ENCODE measurements around the gene BCL2L1.

BCL2L1 gene

DNA sequence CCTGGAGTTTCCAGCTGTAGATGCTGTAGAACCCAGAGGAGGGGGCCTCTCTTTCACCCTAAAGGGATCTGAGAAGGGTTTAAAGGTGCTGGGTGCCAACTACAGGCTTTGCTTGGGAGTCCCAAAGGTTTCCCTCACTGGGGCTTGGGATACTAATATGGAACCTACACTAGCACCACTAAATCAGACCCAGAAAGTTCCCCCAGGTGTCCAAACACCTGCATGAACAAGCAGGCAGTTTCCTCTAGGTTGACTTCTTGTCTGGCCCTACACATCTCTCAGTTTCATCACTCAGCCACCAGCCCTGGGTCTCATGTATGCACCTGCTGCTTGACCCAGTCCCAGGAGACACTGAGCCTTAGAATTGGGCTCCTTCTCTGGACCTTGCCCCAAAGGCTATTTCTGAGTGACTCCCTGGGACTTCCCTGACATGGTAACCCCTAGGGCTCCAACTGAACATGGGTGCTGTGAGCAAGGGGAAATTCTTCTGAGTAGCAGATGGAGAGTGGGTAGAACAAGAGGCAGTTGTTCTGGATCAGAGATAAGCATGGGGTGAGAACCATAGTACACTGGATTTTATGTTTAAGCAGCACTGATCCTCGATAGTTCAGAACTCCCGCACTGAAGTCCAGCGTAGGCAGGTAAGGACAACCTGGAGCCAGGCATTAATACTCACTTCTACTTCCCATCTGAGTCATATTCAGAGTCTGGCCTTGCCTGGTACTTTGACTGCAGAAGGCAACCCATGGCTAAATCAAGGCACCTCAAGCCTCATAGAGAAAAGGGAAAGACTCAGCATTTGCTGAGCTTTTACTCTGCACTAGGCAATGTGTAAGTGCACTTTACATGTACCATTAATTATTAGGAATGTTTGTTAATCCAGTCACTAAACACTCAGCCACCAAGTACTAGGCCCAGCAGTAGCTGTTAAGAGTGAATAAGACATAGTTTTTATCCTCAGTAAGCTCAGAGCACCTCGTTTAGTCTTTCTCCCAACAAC lies 16.8 kb downstream of the BCL2L1 start:
- ATAC-seq = no peak

DNA sequence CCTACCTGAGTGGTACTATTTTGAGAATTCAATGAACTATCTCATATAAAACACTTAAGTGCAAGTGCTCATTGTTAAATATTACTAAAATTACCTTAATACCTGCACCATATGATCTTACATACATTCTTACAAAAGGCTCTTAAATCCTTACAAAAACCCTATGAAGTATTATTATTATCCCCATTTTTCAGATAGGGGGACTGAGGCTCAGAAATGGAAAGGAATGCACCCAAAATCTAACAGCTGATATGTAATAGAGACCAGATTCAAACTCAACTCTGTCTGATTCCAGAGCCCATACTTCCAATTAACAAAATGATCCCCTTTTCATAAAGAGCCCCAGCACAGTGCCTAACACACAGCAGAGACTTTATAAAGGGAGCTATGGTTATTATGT lies 17.5 kb downstream of the BCL2L1 start:
- ATAC-seq = no peak
- TF ChIP-seq, protein P1, sequence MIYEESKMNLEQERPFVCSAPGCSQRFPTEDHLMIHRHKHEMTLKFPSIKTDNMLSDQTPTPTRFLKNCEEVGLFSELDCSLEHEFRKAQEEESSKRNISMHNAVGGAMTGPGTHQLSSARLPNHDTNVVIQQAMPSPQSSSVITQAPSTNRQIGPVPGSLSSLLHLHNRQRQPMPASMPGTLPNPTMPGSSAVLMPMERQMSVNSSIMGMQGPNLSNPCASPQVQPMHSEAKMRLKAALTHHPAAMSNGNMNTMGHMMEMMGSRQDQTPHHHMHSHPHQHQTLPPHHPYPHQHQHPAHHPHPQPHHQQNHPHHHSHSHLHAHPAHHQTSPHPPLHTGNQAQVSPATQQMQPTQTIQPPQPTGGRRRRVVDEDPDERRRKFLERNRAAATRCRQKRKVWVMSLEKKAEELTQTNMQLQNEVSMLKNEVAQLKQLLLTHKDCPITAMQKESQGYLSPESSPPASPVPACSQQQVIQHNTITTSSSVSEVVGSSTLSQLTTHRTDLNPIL (CRISPR knock-in tag; IDR thresholded peaks at IDR 0.05; ENCODE audit: low read depth) = no peak
- TF ChIP-seq ZNF8 (CRISPR knock-in tag; IDR thresholded peaks at IDR 0.05) (no peak), ZFP30 (CRISPR knock-in tag; IDR thresholded peaks at IDR 0.05) (no peak), ZFP3 (CRISPR knock-in tag; IDR thresholded peaks at IDR 0.05) (no peak), ESRRG (CRISPR knock-in tag; IDR thresholded peaks at IDR 0.05) (no peak), GLIS3 (CRISPR knock-in tag; IDR thresholded peaks at IDR 0.05) (no peak)
- TF ChIP-seq, protein P2, sequence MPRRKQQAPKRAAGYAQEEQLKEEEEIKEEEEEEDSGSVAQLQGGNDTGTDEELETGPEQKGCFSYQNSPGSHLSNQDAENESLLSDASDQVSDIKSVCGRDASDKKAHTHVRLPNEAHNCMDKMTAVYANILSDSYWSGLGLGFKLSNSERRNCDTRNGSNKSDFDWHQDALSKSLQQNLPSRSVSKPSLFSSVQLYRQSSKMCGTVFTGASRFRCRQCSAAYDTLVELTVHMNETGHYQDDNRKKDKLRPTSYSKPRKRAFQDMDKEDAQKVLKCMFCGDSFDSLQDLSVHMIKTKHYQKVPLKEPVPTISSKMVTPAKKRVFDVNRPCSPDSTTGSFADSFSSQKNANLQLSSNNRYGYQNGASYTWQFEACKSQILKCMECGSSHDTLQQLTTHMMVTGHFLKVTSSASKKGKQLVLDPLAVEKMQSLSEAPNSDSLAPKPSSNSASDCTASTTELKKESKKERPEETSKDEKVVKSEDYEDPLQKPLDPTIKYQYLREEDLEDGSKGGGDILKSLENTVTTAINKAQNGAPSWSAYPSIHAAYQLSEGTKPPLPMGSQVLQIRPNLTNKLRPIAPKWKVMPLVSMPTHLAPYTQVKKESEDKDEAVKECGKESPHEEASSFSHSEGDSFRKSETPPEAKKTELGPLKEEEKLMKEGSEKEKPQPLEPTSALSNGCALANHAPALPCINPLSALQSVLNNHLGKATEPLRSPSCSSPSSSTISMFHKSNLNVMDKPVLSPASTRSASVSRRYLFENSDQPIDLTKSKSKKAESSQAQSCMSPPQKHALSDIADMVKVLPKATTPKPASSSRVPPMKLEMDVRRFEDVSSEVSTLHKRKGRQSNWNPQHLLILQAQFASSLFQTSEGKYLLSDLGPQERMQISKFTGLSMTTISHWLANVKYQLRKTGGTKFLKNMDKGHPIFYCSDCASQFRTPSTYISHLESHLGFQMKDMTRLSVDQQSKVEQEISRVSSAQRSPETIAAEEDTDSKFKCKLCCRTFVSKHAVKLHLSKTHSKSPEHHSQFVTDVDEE (CRISPR knock-in tag; IDR thresholded peaks at IDR 0.05) = no peak

More for the DNA sequence above, 16.8 kb downstream of the BCL2L1 start:
- TF ChIP-seq ZNF565 (CRISPR knock-in tag; conservative IDR thresholded peaks at IDR 0.05; ENCODE audit: low read depth) (no peak), PPARA (CRISPR knock-in tag; IDR thresholded peaks at IDR 0.05; ENCODE audit: borderline replicate concordance) (no peak), ZFP30 (CRISPR knock-in tag; IDR thresholded peaks at IDR 0.05) (no peak), BACH2 (CRISPR knock-in tag; IDR thresholded peaks at IDR 0.05; ENCODE audit: borderline replicate concordance) (no peak), ESRRG (CRISPR knock-in tag; IDR thresholded peaks at IDR 0.05) (no peak), ISL1 (CRISPR knock-in tag; IDR thresholded peaks at IDR 0.05) (no peak), SNAI2 (CRISPR knock-in tag; IDR thresholded peaks at IDR 0.05) (no peak), ZNF8 (CRISPR knock-in tag; IDR thresholded peaks at IDR 0.05) (no peak), ZNF70 (CRISPR knock-in tag; IDR thresholded peaks at IDR 0.05) (no peak), RARB (CRISPR knock-in tag; IDR thresholded peaks at IDR 0.05) (no peak), OSR1 (CRISPR knock-in tag; IDR thresholded peaks at IDR 0.05) (no peak)
- TF ChIP-seq, protein P2 (CRISPR knock-in tag; IDR thresholded peaks at IDR 0.05) = no peak
- TF ChIP-seq, protein P3, sequence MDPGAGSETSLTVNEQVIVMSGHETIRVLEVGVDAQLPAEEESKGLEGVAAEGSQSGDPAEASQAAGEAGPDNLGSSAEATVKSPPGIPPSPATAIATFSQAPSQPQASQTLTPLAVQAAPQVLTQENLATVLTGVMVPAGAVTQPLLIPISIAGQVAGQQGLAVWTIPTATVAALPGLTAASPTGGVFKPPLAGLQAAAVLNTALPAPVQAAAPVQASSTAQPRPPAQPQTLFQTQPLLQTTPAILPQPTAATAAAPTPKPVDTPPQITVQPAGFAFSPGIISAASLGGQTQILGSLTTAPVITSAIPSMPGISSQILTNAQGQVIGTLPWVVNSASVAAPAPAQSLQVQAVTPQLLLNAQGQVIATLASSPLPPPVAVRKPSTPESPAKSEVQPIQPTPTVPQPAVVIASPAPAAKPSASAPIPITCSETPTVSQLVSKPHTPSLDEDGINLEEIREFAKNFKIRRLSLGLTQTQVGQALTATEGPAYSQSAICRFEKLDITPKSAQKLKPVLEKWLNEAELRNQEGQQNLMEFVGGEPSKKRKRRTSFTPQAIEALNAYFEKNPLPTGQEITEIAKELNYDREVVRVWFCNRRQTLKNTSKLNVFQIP (CRISPR knock-in tag; IDR thresholded peaks at IDR 0.05; ENCODE audit: borderline replicate concordance, low read depth) = no peak
- TF ChIP-seq, protein P4, sequence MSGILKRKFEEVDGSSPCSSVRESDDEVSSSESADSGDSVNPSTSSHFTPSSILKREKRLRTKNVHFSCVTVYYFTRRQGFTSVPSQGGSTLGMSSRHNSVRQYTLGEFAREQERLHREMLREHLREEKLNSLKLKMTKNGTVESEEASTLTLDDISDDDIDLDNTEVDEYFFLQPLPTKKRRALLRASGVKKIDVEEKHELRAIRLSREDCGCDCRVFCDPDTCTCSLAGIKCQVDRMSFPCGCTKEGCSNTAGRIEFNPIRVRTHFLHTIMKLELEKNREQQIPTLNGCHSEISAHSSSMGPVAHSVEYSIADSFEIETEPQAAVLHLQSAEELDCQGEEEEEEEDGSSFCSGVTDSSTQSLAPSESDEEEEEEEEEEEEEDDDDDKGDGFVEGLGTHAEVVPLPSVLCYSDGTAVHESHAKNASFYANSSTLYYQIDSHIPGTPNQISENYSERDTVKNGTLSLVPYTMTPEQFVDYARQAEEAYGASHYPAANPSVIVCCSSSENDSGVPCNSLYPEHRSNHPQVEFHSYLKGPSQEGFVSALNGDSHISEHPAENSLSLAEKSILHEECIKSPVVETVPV (CRISPR knock-in tag; IDR thresholded peaks at IDR 0.05) = no peak
- TF ChIP-seq, protein P5, sequence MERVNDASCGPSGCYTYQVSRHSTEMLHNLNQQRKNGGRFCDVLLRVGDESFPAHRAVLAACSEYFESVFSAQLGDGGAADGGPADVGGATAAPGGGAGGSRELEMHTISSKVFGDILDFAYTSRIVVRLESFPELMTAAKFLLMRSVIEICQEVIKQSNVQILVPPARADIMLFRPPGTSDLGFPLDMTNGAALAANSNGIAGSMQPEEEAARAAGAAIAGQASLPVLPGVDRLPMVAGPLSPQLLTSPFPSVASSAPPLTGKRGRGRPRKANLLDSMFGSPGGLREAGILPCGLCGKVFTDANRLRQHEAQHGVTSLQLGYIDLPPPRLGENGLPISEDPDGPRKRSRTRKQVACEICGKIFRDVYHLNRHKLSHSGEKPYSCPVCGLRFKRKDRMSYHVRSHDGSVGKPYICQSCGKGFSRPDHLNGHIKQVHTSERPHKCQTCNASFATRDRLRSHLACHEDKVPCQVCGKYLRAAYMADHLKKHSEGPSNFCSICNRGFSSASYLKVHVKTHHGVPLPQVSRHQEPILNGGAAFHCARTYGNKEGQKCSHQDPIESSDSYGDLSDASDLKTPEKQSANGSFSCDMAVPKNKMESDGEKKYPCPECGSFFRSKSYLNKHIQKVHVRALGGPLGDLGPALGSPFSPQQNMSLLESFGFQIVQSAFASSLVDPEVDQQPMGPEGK (CRISPR knock-in tag; IDR thresholded peaks at IDR 0.05; ENCODE audit: borderline replicate concordance) = no peak

Measured in SK-N-SH treated with all-trans-retinoic acid at 6 μM for 48 hours (cell line).